GM18505 (cell line): ENCODE measurements around the gene OTX2.

Experiments used
- ATAC-seq: cut with Tn5 transposase; IDR thresholded peaks from one replicate; pipeline ENCODE4 v1.9.1; 2021; ENCODE audit not compliant: unreplicated experiment
- POLR2A ChIP-seq: IDR thresholded peaks from 4 replicates; pipeline ENCODE4 v1.6.1; 2011; ENCODE audit warnings: borderline replicate concordance; ENCODE audit not compliant: insufficient read depth, insufficient read length; ENCODE audit errors: extremely low read depth

Gene OTX2

GRCh38 chr14:56807386-56808109, 2.7 kb downstream of the OTX2 start:
- no peak for TF ChIP-seq POLR2A
- no peak for ATAC-seq

- ATAC-seq, result no peak
- TF ChIP-seq POLR2A, result no peak
These were observed 3.5 kb downstream of the OTX2 start for GRCh38 chr14:56806760-56807159.

GRCh38 chr14:56805992-56806727, 4.1 kb downstream of the OTX2 start:
- ATAC-seq, result no peak
- no peak for TF ChIP-seq POLR2A

GRCh38 chr14:56805201-56805991, 4.9 kb downstream of the OTX2 start:
- no peak for ATAC-seq
- TF ChIP-seq POLR2A, result no peak

GRCh38 chr14:56803816-56804535, 6.3 kb downstream of the OTX2 start:
- no peak for TF ChIP-seq POLR2A
- no peak for ATAC-seq

- TF ChIP-seq POLR2A, result no peak
- ATAC-seq, result no peak
These were observed 8.4 kb downstream of the OTX2 start for GRCh38 chr14:56801920-56802319.

- ATAC-seq, result no peak
- no peak for TF ChIP-seq POLR2A
These were observed 11.0 kb downstream of the OTX2 start for GRCh38 chr14:56799343-56799645.

GRCh38 chr14:56798447-56799342, 11.6 kb downstream of the OTX2 start:
- TF ChIP-seq POLR2A, result no peak
- ATAC-seq, result no peak

- ATAC-seq, result no peak
- no peak for TF ChIP-seq POLR2A
These were observed 12.5 kb downstream of the OTX2 start for GRCh38 chr14:56797569-56798446.

- no peak for TF ChIP-seq POLR2A
- no peak for ATAC-seq
These were observed 13.2 kb downstream of the OTX2 start for GRCh38 chr14:56797003-56797568.

GRCh38 chr14:56796259-56796658, 14.0 kb downstream of the OTX2 start:
- no peak for TF ChIP-seq POLR2A
- no peak for ATAC-seq
